ENCODE data around the gene PIK3R3. TPM values are rescaled to one million over a fixed set of nuclear protein-coding genes. Genes with fewer than 3 reads are reported as not detected.

Gene PIK3R3
- total RNA-seq, 1 donor from 2014 or later, result 5.5 TPM

- ATAC-seq, result peak; percentile 20
Measured at GRCh38 chr1:46021046-46021996, 111.1 kb downstream of the PIK3R3 start.

GRCh38 chr1:46020010-46020409 lies 112.4 kb downstream of the PIK3R3 start:
- ATAC-seq, result peak; percentile 20

- ATAC-seq, result no peak
Measured at GRCh38 chr1:46019348-46019747, 113.1 kb downstream of the PIK3R3 start.

- ATAC-seq, result no peak
Measured at GRCh38 chr1:46017876-46018503, 114.4 kb downstream of the PIK3R3 start.

- ATAC-seq, result no peak
Measured at GRCh38 chr1:46013581-46013980, 118.8 kb downstream of the PIK3R3 start.

GRCh38 chr1:46012236-46012635 lies 120.2 kb downstream of the PIK3R3 start:
- ATAC-seq, result no peak

GRCh38 chr1:46011121-46011695 lies 121.2 kb downstream of the PIK3R3 start:
- ATAC-seq, result peak; percentile 88

GRCh38 chr1:46010611-46011010 lies 121.8 kb downstream of the PIK3R3 start:
- no peak for ATAC-seq

GRCh38 chr1:46008585-46008984 lies 123.8 kb downstream of the PIK3R3 start:
- peak; percentile 60 for ATAC-seq

- no peak for ATAC-seq
Measured at GRCh38 chr1:46005594-46005993, 126.8 kb downstream of the PIK3R3 start.

- no peak for ATAC-seq
Measured at GRCh38 chr1:46004492-46004891, 127.9 kb downstream of the PIK3R3 start.

- no peak for ATAC-seq
Measured at GRCh38 chr1:46003315-46003714, 129.1 kb downstream of the PIK3R3 start.

- ATAC-seq, result no peak
Measured at GRCh38 chr1:46002551-46003150, 129.8 kb downstream of the PIK3R3 start.

- peak; percentile 48 for ATAC-seq
Measured at GRCh38 chr1:46001081-46001785, 131.2 kb downstream of the PIK3R3 start.

- ATAC-seq, result no peak
Measured at GRCh38 chr1:45999507-45999906, 132.9 kb downstream of the PIK3R3 start.

- no peak for ATAC-seq
Measured at GRCh38 chr1:45998020-45998617, 134.3 kb downstream of the PIK3R3 start.

- ATAC-seq, result no peak
Measured at GRCh38 chr1:45995298-45995697, 137.1 kb downstream of the PIK3R3 start.

- ATAC-seq, result no peak
Measured at GRCh38 chr1:45994423-45994822, 138.0 kb downstream of the PIK3R3 start.

Data from esophagus mucosa (tissue), 1 donor.